Panc1 (cell line): ENCODE data around the gene OST4. TPM values are rescaled to one million over a fixed set of nuclear protein-coding genes. Genes with fewer than 3 reads are reported as not detected.

Experiments
- ATAC-seq: fragments of 200-7000 bp; cut with Tn5 transposase; 2 replicates; pipeline ENCODE4 v1.9.1; 2020; ENCODE audit warnings: mild to moderate bottlenecking, moderate library complexity
- BruUV-seq: library from RNA; stranded (reverse); fragments of 400-500 nt; replicated peaks from 2 replicates; lab custom pipeline; 2021; lab: Mats Ljungman, UMichigan
- CTCF ChIA-PET: fragments of 300-600 bp; sonication (Branson Sonifier 250); formaldehyde crosslinking; loops from one replicate; lab custom pipeline; 2022; ENCODE audit warnings: antibody characterized with exemption; lab: Charles Lee
- POLR2A ChIA-PET: fragments of 300-600 bp; sonication (Branson Sonifier 250); formaldehyde crosslinking; loops from one replicate; lab custom pipeline; 2022; ENCODE audit warnings: antibody characterized with exemption; lab: Charles Lee
- DNase-seq: peaks from one replicate; pipeline ENCODE4 v3.0.0-alpha.2; 2010; ENCODE audit warnings: low read depth, low spot score
- H3K27ac ChIP-seq: 2 replicates; pipeline ENCODE4 v1.5.1; 2011; ENCODE audit warnings: mild to moderate bottlenecking, low read length, inconsistent platforms
- H3K27me3 ChIP-seq: fragments of 200-500 bp; sonication (Bioruptor generic); 2 replicates; pipeline ENCODE4 v1.6.0; 2014; ENCODE audit warnings: low read length, inconsistent platforms; ENCODE audit not compliant: control insufficient read depth, insufficient read depth
- H3K36me3 ChIP-seq: fragments of 200-500 bp; sonication (Bioruptor generic); 2 replicates; pipeline ENCODE4 v1.5.1; 2014; ENCODE audit warnings: inconsistent platforms, mild to moderate bottlenecking, low read length, moderate library complexity; ENCODE audit not compliant: control insufficient read depth, insufficient read depth
- H3K4me1 ChIP-seq: 2 replicates; pipeline ENCODE4 v1.5.1; 2011; ENCODE audit warnings: inconsistent platforms, mild to moderate bottlenecking, low read length, moderate library complexity; ENCODE audit not compliant: control insufficient read depth, insufficient read depth
- H3K4me3 ChIP-seq, 2 experiments: 2 replicates each; pipeline ENCODE4 v1.5.1; 2011 to 2012; ENCODE audit warnings: low read depth in 2 of 2, low read length in 2 of 2, mild to moderate bottlenecking in 2 of 2, inconsistent platforms in 1 of 2, moderate library complexity in 1 of 2
- H3K9me3 ChIP-seq: fragments of 200-500 bp; sonication (Bioruptor generic); 2 replicates; pipeline ENCODE4 v1.5.1; 2014; ENCODE audit warnings: low read depth, mild to moderate bottlenecking, inconsistent platforms, low read length, moderate library complexity; ENCODE audit not compliant: control insufficient read depth, insufficient read depth
- CTCF ChIP-seq: fragments of 450-650 bp; IDR thresholded peaks from 2 replicates; pipeline ENCODE4 v1.5.1; 2017; ENCODE audit warnings: mild to moderate bottlenecking
- POLR2AphosphoS5 ChIP-seq: IDR thresholded peaks from 2 replicates; pipeline ENCODE4 v1.6.1; 2012; ENCODE audit warnings: mild to moderate bottlenecking, low read depth, low read length, moderate library complexity
- REST ChIP-seq, 2 experiments: IDR thresholded peaks; 2 replicates each; pipeline ENCODE4 v1.6.1; 2011 to 2012; ENCODE audit warnings: low read depth in 2 of 2, control low read depth in 1 of 2, low read length in 1 of 2, mild to moderate bottlenecking in 1 of 2, moderate library complexity in 1 of 2; ENCODE audit not compliant: insufficient read depth in 1 of 2
- TCF7L2 ChIP-seq: IDR thresholded peaks from 2 replicates; pipeline ENCODE4 v1.6.1; 2011; ENCODE audit warnings: mild to moderate bottlenecking, low read depth, low read length, inconsistent platforms
- in situ Hi-C: cut with HindIII; loops from 2 replicates; pipeline ENCODE4 v1.10.0; 2016; ENCODE audit warnings: low sequenced_read_pairs, low pct_unique_long_range_greater_than_20kb
- intact Hi-C: fragments of 100-400 bp; cut with micrococcal nuclease; formaldehyde crosslinking; loops from one replicate; pipeline ENCODE4 v1.10.0; 2022; ENCODE audit not compliant: unreplicated experiment
- total RNA-seq: library from RNA; stranded (reverse); gene quantifications from one replicate; pipeline ENCODE4 v1.2.1, GENCODE V29; 2021; ENCODE audit not compliant: unreplicated experiment

Gene OST4
- total RNA-seq, 1 experiment from 2014 or later = 219 TPM

GRCh38 chr2:27050996-27051901 is 20.2 kb downstream of the OST4 start, which contains the start of gene AGBL5:
Gene AGBL5, plus strand, starts transcription at chr2:27051668. Its CDS starts 1,291 bp downstream, at chr2:27052959.
- BruUV-seq = no TSS peak
- peak within 1 kb of the TSS; percentile 80 to 95 for H3K4me3 ChIP-seq
- CTCF ChIA-PET = interaction anchor here (0.6 to 1.3 kb wide), 3 partner anchors 10 to 140 kb away, joined by 3 to 9 read pairs (median 5); no protein-coding TSS in a partner anchor
- peak; percentile 65 for TF ChIP-seq POLR2AphosphoS5
- no peak for TF ChIP-seq CTCF
- H3K4me1 ChIP-seq = peaks cover 6% of the 10 kb centered on the region
- ATAC-seq = peak; percentile 86
- H3K9me3 ChIP-seq = no peaks in the 10 kb centered on the region
- H3K27ac ChIP-seq = peak within 1 kb of the TSS; percentile 88
- in situ Hi-C loops (no loop called here), intact Hi-C loops (no loop called here)
- peak; percentile 94 for DNase-seq
- H3K36me3 ChIP-seq = peaks cover 9% of the 10 kb centered on the region
- H3K27me3 ChIP-seq = no peaks in the 10 kb centered on the region
- POLR2A ChIA-PET = interaction anchor here (0.5 to 1.5 kb wide), 5 partner anchors 13 to 866 kb away, joined by 3 to 6 read pairs (median 4); partner anchors contain the start of gene OST4

GRCh38 chr2:27050281-27050995 is 21.0 kb downstream of the OST4 start:
- H3K9me3 ChIP-seq = no peaks in the 10 kb centered on the region
- no TSS peak for BruUV-seq
- DNase-seq (peak; percentile 99), ATAC-seq (peak; percentile 88)
- TF ChIP-seq TCF7L2 (peak; percentile 15; the same call in 1 of the 2 replicates), REST (IDR thresholded peaks at IDR 0.05; ENCODE audit: insufficient read depth in 1 of 2, low read depth in 2 of 2, low read length in 1 of 2) (no peak), POLR2AphosphoS5 (peak; percentile 77; the same call in 1 of the 2 replicates)
- in situ Hi-C loops (no loop called here), intact Hi-C loops (no loop called here)
- ChIA-PET POLR2A (interaction anchor here (0.5 to 1.5 kb wide), 3 partner anchors 21 to 866 kb away, joined by 3 to 6 read pairs (median 4); partner anchors contain the start of gene OST4), CTCF (interaction anchor here (0.8 to 1.3 kb wide), 2 partner anchors 89 to 141 kb away, joined by 3 to 5 read pairs; no protein-coding TSS in a partner anchor)
- peaks cover 6% of the 10 kb centered on the region for H3K4me1 ChIP-seq
- H3K4me3 ChIP-seq = peak overlapping the region; percentile 80 to 95
- peaks cover 5% of the 10 kb centered on the region for H3K36me3 ChIP-seq
- no peaks in the 10 kb centered on the region for H3K27me3 ChIP-seq
- peak overlapping the region; percentile 86 for H3K27ac ChIP-seq
